Measurements from ENCODE around the gene PRKAR2A. TPM values are rescaled to one million over a fixed set of nuclear protein-coding genes. Genes with fewer than 3 reads are reported as not detected.

The PRKAR2A gene
- total RNA-seq, 1 donor from 2014 or later: 23.8 TPM

DNA sequence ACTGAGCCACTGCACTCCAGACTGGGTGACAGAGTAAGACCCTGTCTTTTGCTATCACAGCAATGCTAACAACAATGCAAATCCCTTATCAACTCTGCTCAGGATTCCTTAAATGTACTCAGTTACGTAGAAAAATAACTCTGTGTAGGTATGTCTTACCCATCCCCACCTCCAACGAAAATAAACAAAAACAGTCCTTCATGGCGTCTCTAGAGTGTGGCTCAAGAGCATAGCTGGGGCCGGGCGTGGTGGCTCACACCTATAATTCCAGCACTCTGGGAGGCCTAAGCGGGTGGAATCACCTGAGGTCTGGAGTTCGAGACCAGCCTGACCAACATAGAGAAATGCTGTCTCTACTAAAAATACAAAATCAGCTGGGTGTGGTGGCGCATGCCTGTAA is 148.8 kb downstream of the PRKAR2A start:
- Histone ChIP-seq H3K4me1 (peaks cover 61% of the 10 kb centered on the region), H3K36me3 (peaks cover 0 to 5% of the 10 kb centered on the region in 2 donors), H3K9me3 (no peaks in the 10 kb centered on the region), H3K4me3 (no peak overlapping the region), H3K27me3 (no peaks in the 10 kb centered on the region), H3K27ac (no peak overlapping the region)
- TF ChIP-seq, protein P1, sequence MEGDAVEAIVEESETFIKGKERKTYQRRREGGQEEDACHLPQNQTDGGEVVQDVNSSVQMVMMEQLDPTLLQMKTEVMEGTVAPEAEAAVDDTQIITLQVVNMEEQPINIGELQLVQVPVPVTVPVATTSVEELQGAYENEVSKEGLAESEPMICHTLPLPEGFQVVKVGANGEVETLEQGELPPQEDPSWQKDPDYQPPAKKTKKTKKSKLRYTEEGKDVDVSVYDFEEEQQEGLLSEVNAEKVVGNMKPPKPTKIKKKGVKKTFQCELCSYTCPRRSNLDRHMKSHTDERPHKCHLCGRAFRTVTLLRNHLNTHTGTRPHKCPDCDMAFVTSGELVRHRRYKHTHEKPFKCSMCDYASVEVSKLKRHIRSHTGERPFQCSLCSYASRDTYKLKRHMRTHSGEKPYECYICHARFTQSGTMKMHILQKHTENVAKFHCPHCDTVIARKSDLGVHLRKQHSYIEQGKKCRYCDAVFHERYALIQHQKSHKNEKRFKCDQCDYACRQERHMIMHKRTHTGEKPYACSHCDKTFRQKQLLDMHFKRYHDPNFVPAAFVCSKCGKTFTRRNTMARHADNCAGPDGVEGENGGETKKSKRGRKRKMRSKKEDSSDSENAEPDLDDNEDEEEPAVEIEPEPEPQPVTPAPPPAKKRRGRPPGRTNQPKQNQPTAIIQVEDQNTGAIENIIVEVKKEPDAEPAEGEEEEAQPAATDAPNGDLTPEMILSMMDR (IDR thresholded peaks at IDR 0.05): no peak
- TF ChIP-seq POLR2AphosphoS5 (IDR thresholded peaks at IDR 0.05; ENCODE audit: insufficient read depth in 1 of 2, low read depth in 1 of 2) (no peak), POLR2A (IDR thresholded peaks at IDR 0.05) (no peak)
- intact Hi-C loops (cut with DNase I): no loop called here
- DNase-seq (ENCODE audit: extremely low spot score in 2 of 2): no peak

DNA sequence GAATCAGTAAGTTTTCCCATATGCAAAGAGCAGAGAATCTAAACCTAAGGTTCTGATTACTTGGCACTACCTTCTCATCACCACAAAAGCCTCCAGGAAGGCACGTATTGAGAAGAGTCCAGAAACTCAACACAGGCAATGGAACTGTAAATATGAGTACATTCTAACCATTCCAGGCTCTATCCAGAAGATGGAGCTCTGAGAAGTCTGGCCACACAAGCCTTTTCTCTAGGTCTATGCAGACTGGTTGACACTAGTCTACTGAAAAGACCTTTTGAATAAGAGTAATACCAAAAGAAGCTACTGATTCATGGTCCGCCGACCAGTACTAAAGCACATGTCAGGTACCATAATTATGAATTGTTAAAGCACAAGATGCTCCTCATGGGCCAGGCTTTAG is 149.7 kb downstream of the PRKAR2A start:
- intact Hi-C loops (cut with DNase I): no loop called here
- TF ChIP-seq, protein P1 (IDR thresholded peaks at IDR 0.05): no peak
- TF ChIP-seq POLR2AphosphoS5 (IDR thresholded peaks at IDR 0.05; ENCODE audit: insufficient read depth in 1 of 2, low read depth in 1 of 2): no peak
- TF ChIP-seq POLR2A (IDR thresholded peaks at IDR 0.05): no peak
- Histone ChIP-seq H3K27ac (no peak overlapping the region), H3K4me1 (peaks cover 61% of the 10 kb centered on the region), H3K9me3 (no peaks in the 10 kb centered on the region), H3K36me3 (peaks cover 0 to 14% of the 10 kb centered on the region in 2 donors), H3K27me3 (no peaks in the 10 kb centered on the region), H3K4me3 (no peak overlapping the region)
- no peak for DNase-seq (ENCODE audit: extremely low spot score in 2 of 2)

DNA sequence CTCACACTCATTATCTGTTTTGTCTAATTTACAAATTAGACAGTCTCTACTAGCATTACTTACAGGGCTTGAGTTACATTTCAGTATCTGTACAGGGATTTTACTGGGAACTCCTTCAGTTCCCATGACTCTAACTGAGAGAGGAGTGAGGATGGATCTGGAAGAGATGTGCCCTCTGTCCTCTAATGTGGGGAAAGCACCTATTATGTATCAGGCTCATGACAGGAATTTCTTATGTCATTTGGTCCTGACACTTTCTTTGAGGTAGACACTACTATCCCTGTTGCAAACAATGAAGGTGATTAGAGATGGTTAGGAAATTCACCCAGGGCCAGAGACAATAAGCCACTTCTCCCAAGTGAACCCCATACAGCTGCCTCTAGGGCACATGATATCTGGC is 151.1 kb downstream of the PRKAR2A start:
- Histone ChIP-seq H3K9me3 (no peaks in the 10 kb centered on the region), H3K4me3 (no peak overlapping the region), H3K27ac (peak overlapping the region; percentile 82), H3K36me3 (peaks cover 3 to 28% of the 10 kb centered on the region in 2 donors), H3K27me3 (no peaks in the 10 kb centered on the region), H3K4me1 (peaks cover 59% of the 10 kb centered on the region)
- intact Hi-C loops (cut with DNase I): no loop called here
- TF ChIP-seq, protein P1 (IDR thresholded peaks at IDR 0.05): no peak
- TF ChIP-seq POLR2A (IDR thresholded peaks at IDR 0.05): no peak
- TF ChIP-seq POLR2AphosphoS5 (IDR thresholded peaks at IDR 0.05; ENCODE audit: insufficient read depth in 1 of 2, low read depth in 1 of 2): no peak
- no peak for DNase-seq (ENCODE audit: extremely low spot score in 2 of 2)

Other genes starting within 250 kb of the PRKAR2A start
- 190 TPM for gene UQCRC1, start 238.2 kb downstream of the PRKAR2A start, total RNA-seq
- gene TMEM89, start 226.1 kb downstream of the PRKAR2A start, total RNA-seq: not detected
- 35.1 TPM for gene SLC26A6, start 212.4 kb downstream of the PRKAR2A start, total RNA-seq
- 2.2 TPM for gene CELSR3, start 185.0 kb downstream of the PRKAR2A start, total RNA-seq
- gene NCKIPSD, start 162.0 kb downstream of the PRKAR2A start, total RNA-seq: 45.9 TPM
- 119 TPM for gene IP6K2, start 130.7 kb downstream of the PRKAR2A start, total RNA-seq
- gene SLC25A20, start 51.0 kb upstream of the PRKAR2A start, total RNA-seq: 24.1 TPM
- gene ARIH2, start 71.0 kb upstream of the PRKAR2A start, total RNA-seq: 59.4 TPM
- gene P4HTM, start 142.4 kb upstream of the PRKAR2A start, total RNA-seq: 43.5 TPM
- 109 TPM for gene WDR6, start 159.5 kb upstream of the PRKAR2A start, total RNA-seq
- gene DALRD3, start 170.7 kb upstream of the PRKAR2A start, total RNA-seq: 35.4 TPM
- 91.3 TPM for gene NDUFAF3, start 174.2 kb upstream of the PRKAR2A start, total RNA-seq
- gene IMPDH2, start 181.5 kb upstream of the PRKAR2A start, total RNA-seq: 185 TPM
- 124 TPM for gene QRICH1, start 246.2 kb upstream of the PRKAR2A start, total RNA-seq

Data from vagina (tissue), 2 donors.